Measurements from ENCODE around the gene CH25H.
A peak's percentile ranks its signal among the peaks of the same experiment; 100 is the strongest.
"Not testable (repeated sequence)": the region's sequence is repeated elsewhere in the genome, so short reads cannot be mapped to it uniquely, and the experiment has no call there.

The CH25H gene, protein sequence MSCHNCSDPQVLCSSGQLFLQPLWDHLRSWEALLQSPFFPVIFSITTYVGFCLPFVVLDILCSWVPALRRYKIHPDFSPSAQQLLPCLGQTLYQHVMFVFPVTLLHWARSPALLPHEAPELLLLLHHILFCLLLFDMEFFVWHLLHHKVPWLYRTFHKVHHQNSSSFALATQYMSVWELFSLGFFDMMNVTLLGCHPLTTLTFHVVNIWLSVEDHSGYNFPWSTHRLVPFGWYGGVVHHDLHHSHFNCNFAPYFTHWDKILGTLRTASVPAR

DNA sequence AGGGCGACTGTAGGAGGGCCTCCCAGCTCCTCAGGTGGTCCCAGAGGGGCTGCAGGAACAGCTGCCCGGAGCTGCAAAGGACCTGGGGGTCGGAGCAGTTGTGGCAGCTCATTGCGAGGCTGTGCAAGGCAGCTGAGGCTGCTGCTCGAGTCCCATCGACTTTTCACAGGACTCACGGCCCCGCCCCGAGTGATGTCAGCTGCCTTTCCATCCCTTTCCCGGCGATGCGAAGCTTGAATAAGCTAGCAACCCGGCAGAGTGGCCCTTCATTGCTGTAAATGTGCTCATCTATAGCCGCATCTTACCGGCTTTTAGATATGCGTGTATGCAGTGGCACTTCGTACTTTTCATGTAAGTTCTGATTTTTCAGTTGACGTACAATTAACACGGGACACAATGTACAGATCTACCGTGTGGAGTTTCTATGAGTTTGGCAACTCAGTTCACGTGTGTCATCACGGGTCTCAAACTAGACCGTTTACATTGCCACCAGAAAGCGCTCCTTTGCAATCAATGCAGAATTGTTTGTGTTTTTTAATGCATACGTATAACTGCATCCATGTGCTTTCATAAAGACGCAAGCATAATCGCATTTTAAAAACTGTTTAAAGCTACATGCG, at the start of gene CH25H:
Gene CH25H (minus strand): TSS at position 137 of the 620 bp plus-strand sequence. CDS start 25 bp downstream, at position 112.
- DNase-seq: peak; percentile 66

DNA sequence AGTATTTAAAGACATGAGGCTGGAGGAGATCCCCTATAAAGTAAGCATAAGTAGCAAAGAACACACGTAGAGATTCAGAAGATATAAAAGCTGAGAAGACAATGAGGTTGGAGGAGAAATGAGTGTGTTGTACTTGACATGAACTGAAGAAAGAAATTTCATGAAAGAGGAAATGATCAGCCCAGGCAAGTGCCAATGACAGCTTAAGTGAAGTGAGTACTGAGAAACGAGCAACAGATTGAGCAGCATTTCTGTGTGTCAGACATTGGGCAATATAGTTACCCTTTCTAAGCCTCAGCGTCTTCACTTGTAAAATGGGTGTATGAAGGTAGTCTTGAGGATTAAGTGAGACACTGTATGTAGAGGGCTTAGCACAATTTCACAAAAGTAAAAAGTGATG, 49.2 kb upstream of the CH25H start:
- DNase-seq: no peak

DNA sequence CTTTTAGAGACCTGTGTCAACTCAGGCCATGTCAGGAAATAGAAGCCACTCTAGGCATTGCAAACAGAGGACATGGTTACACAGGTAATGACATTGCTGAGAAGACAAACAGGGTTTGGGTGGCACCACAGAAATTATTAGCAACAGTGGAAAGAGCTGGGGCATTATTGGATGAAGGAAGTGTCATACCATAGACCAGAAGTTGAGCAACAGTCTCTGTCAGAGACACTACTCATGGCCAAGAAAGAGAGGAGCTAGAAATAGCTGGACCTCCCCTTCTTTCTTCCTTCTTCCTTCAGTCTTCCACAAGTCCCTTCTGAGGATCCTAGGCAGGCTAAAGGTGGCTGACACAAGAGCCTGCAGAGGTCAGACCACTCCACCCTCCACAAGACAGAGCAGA, 48.7 kb upstream of the CH25H start:
- DNase-seq: no peak

DNA sequence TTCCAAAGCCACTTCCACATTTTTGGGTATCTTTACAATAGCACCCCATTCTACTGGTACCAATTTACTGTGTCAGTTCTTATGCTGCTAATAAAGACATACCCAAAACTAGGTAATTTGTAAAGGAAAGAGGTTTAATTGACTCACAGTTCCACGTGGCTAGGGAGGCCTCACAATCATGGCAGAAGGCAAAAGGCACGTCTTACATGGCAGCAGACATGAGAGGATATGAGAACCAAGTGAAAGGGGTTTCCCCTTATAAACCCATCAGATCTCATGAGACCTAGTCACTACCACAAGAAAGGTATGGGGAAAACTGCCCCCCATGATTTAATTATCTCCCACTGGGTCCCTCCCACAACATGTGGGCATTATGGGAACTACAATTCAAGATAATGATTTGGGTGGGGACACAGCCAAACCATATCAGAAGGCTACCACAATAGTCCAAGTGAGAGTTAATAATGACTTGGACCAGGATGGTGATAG, 48.0 kb upstream of the CH25H start:
- DNase-seq: not testable (repeated sequence)

DNA sequence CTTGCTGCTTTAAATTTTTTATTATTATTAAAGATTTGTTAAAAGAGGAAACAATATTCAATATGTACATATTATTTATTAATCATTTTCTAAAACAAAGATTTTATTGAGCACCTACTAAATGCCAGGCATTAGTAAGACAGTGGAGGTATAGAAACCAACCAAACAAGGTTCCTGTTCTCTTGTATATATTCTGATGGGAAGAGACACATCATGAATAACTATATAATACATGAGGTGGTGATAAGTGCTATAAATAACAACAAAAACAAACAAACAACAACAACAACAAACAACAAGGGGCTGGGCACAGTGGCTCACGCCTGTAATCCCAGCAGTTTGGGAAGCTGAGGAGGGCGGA, 45.1 kb upstream of the CH25H start:
- no peak for DNase-seq

DNA sequence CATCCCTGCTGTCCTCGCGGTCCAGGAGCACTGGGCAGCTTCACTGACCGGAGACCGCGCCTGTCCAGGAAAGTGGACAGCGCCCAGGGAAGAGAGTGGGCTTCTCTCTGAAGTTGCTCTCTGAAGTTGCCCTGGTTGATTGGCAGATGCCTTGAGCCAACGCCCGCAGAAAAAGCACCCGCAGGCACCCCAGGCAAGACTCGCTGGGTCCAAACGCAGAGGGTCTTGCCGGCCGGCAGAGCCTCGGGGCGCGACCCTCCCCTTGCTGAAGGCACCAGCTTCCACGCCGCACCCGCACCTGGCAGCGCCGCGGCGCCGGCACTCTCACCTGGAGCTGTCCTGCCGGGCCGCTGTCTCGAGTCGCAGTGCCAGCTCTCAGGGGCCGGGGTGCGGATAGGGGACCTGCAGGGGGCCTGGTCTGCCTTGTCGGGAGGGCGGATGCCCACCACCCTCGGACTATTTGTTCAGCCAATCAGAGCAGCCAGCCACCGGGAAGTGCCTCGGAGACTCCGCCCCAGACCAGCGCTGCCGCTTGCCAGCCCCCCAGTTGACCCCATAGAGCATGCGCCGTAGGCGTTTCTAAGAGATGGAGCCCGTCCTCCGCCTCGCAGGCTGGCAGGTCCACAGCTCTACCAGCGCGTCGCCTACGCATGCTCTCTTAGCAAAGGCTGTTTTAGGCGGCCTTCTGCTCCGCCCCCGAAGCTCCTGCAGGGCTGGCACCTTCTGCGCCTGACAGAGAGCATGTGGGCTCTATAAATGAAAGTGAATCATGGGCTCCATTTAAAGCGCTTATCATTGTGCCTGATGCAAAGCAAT, 44.5 kb upstream of the CH25H start, which contains the start of gene LIPA:
Gene LIPA (minus strand): TSS at position 367 of the 816 bp plus-strand sequence. CDS start 4,127 bp downstream, outside the sequence.
- DNase-seq: peak; percentile 94

DNA sequence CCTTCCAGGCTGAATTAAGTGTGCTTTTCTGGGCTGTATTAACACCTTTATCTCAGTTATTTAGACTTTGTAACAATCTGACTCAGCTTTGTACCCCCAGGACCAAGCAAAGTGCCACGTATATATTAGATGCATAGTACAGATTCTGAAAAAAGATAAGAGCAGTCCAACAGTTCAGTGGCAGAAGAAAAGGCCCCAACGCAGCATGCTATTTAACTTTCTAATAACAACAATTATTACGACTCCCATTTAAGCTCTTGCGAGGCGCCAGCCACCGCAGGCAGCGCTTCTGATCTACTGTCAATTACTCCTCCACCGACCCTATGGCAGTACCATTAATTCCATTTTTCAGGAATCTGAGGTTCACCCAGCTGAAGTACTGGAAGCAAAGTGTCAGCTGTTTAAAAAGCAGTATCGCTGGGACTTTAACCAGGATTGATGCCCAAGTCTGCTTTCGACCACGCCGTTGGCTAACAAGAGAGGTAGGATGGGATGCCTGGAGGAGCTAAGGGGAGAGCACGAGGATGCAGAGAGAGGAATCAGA, 43.8 kb upstream of the CH25H start:
- no peak for DNase-seq

DNA sequence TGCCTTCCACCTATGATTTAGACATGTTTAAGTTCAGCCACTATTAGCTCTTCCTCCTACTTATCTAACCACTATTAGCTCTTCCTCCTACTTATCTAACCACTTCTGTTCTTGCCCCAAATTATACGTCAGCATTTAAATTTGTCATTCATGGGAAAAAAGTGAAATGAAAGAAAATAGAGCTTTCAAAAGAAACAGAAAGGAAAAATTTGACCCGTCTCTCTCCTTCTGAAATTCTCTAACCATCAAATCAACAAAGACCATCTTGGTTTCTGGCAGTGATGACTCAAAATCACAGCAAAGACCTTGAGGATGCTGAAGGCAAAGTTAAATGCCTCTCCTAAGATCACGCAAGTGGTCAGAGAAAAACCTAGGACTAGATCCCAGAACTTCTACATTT, 41.9 kb upstream of the CH25H start:
- DNase-seq: no peak

DNA sequence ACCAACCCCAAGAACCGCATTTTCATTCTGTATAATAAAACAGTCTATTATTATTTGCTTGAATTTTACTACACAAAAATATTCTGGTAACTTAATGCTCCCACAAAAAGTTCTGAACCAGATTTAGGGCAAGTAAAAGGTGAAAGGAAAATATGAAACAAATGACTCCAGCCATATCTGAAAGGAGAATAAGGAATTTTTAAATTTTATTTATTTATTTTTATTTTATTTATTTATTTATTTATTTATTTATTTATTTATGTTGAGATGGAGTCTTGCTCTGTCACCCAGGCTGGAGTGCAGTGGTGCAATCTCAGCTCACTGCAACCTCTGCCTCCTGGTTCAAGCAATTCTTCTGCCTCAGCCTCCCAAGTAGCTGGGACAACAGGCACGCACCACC, 40.5 kb upstream of the CH25H start:
- DNase-seq: not testable (repeated sequence)

DNA sequence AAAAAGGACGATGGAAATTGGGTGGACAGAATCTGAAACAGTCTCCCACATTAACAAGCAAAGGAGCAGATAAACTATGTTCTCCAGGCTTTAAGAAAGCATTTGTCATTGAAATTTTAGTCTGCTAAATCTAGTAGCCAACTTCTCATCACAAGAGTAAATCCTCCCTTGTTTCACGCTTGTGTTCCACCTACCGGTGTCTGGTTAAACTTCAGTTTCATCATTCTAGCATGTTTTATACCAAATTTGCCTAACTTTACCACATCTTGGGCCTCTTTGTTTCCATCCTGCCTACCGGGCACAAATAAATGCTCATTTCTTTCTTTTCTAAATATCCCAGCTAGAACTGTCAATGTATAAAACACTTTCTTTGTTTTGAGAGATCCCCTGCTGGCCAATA, 38.7 kb upstream of the CH25H start:
- no peak for DNase-seq

DNA sequence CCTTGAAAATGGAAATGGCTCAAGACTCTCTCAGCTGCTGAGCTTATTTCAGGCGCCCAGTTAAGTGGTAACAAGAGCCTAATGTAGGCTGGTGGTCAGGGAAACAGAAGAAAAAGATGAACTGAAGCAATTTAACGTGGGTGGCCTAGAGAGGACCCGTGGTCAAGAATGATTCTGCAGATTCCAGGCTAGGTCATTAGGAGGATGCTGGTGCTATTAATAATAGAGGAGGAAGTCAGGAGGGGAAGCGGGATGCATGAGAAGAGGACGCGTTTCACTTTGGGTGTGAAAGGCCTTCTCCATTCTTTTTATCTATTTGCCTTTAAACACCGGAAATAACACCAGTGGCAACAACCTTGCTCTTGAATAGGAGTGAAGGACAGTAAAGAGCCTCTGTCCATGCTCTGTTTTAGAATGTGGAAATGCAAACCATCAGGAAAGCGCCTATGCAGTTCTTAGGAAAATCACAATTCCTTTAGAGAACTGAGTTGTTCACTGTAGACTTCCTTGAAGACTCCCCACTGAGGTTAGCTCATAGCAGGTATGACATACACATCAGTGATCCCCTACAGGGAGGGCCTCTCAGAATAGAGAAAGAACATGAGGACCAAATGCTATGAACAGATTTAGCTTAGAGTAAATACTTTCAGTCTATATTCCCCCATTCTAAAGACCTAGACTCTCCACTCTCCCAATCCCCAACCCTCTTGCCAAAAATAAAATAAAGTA, 35.9 kb upstream of the CH25H start:
- DNase-seq: no peak

DNA sequence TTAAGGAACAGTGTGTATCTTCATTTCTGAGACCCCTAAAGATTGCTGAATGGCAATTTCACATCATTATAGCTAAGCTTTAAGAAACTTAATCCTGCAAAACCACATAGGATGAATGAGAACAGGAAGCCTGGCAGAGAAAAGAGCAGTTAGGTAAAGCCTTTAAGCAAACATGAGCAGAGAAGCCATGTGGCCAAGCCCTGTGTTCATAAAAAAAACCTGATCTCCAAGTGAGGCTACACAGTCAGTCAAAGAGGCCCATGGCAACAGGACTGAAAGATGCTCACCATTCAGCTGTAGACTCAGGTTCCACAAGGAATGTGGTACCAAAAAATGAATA, 35.2 kb upstream of the CH25H start:
- no peak for DNase-seq

DNA sequence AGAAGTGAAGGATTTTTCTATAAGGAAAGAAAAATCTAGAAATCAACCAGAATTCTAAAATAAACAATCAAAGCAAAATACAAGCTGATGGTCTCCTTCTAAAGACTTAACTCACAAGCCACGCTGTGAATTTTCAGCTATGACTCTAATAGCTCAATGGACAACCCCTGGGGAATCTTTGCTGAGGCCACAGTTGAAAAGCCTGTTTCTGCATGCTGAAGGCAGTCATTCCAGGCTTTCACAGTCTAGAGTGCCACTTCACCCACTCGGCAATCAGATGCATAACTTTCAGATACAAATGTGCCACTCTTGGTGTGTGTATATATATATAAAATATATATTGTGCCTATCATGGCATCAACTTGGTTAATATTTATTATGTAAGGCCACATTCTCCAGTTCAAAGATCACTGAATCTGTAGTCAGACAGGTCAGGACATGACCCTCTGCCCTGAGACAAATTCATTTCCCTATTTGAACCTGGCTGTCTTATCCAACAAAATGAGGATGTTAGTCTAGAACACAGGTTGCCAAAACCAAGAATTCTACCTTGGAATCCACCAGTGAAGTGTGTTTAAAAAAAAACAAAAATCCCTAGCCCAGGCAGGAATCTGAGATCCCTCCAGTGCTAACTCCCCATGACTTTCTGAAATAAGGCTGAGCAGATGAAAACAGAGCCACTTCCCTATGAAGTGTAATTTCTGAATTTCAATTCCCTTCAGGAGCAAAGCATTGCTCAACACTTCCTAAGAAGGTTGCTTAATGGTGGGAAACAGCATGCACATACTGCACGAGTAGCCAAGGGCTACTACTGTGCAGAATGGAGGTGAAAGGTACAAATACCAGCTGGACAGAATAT, 34.6 kb upstream of the CH25H start:
- DNase-seq: no peak

DNA sequence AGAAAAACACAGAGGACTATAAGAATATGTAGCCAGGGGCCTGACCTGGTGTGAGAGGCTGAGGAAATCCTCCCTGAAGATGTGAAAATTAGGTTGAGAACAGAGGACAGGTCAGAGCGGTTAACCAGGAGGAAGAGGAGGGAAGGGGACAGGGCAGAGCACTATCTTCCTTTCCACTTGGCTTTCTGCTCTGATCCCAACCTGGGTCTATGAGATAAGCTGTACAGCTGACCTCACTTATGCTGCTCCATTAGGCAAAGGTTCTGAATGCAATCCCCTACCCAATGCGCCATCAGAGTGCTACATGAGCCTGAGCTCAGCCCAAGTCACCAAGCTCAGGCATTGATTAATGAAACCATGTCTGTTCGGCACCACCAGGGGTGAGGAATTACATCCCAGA, 33.9 kb upstream of the CH25H start:
- no peak for DNase-seq

DNA sequence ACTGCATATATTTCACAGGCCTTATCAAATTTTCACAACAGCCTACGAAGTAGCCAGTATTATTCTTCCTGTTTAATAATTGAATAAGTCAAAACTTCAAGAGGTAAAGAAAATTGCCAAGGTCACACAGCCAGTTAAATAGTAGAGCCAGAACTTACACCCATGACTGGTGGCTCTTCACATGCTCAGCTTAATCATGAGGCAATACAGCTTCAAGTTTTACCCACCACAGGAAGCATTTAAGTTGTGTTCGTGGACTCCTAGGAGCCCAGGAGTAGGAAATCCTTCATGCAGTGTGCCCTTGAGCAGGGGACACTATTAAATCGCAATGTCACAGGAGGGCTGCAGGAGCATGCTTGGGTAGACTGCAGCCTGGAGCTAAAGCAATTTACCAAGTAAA, 33.4 kb upstream of the CH25H start:
- no peak for DNase-seq

DNA sequence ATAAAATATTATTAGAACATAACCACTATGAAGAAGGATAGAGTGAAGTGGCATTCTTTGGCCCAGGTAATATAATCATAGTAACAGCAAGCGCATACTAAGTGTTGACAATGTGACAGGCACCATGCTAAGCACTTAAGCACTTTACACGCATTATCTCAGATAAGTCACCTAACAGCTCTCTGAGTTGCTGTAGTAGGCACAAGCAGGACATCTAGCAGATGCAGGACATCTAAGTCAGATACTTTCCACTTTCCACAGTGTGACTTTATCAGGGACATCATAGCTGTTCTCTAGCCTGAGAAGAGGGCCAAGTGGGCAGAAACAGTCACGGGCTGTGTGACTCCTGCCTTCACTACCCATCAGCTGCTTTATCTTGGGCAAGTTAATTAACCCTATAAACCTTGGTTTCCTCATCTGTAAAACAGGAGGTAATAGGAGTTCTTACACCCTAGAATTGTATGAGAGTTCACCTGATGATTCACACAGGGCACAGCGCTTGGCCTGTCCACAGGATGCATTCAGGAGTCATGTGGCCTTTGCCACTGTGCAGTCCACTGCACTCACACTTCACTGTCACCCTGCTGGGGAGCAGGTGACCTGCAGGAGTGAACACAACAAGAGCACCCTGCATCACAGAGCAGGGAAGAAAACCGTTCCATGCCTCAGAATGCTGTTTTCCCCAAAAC, 32.0 kb upstream of the CH25H start:
- no peak for DNase-seq

DNA sequence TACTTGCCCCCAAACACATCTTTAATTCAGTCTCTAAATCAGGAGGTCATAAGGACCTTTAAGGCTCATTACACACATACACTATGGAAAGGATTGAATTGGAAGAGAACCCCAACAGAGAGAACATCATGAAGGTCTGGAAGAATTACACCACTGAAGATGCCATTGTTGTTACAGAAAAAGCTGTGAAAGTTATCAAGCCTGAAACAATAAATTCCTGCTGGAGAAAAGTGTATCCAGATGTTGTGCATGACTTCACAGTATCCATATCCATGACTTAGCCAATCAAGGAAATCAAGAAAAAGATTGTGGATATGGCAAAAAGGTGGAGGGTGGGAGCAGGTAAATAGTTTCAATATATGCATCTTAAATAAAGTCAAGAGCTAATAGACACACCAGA, 30.7 kb upstream of the CH25H start:
- DNase-seq: no peak

DNA sequence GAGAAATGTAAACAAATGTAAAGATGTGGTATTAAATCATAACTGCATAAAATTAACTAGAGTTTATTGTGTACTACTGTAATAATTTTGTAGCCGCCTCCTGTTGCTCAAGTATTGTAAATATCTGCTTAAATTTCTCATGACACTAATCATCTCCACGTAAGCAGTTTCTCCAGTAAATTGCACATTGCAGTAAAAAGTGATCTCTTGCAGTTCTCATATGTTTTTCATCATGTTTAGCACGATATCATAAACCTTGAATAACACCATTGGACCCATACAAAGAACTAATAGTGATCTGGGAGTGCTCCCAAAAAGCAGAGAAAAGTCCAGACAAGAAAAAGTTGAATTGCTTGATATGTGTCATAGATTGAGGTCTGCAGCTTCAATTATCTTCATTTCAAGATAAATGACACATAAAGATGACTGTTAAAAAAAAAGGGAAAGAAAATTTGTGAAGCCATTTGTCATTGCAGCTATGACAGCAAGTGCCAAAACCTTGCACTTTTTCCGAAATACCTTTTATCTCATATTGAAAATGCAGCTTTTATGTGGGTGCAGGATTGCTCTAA, 29.2 kb upstream of the CH25H start:
- no peak for DNase-seq

DNA sequence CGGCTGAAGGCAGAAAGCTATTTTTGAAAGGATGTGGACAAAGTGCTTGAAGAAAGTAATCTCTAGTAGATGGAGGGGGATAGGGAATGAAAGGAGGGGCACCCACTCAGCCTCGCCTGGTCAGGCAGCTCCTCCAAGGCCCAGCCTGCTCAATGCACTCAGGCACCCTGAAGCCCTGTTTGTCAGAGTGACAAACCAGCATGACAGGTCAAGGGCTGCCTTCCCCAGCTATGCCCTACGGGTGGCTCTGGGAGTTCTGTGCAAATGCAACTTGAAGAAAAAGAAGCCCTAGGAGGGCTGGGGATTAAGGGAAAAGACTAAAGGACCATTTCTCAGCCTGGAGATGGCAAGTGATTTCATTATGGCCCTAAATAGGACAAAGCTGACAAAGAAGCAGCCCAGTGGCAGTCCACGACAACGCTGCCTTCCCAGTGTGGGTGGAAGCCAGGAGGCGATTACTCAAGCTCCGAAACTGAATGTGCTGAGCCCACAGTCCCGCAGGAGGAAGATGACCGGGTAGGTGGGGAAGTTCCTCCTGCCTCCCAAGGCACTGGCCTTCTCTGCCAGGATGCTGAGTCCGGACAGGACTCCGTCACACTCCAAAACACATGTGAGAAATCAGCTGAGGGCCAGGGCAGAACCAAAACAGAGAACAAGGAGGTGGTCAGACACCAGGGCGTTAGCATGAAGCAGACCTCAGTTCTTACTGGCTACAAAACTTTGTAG, 28.1 kb upstream of the CH25H start:
- no peak for DNase-seq

DNA sequence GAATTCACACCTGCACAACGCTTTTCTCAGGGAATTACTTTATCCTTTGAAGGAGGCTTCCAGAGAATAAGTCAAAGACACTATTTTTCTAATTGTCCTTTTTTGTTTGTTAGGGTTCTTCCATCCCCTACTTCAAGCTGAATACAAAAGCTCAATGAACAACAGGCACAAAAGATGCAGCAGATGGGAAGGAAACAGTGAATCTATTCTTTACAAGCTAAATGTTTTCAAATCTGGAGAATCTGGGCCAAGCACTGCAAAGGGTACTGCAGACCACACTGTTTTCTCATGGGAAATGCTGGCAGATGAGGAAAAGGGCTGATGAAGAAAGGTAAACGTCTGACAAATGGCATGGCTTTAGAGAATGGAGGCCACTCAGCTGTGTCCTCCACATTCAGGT, 25.9 kb upstream of the CH25H start:
- DNase-seq: no peak
